ENCODE measurements around the gene ISY1. TPM values are rescaled to one million over a fixed set of nuclear protein-coding genes. Genes with fewer than 3 reads are reported as not detected.

Gene ISY1
- total RNA-seq, 2 experiments from 2014 or later, result 28.2 to 28.5 TPM

GRCh38 chr3:129204473-129204872, 43.6 kb upstream of the ISY1 start:
- no peaks in the 10 kb centered on the region for H3K27me3 ChIP-seq (ENCODE audit: control insufficient read depth in 1 of 2, insufficient read depth in 2 of 2, low read length in 2 of 2)
- H3K27me3 Mint-ChIP-seq, result no peaks in the 10 kb centered on the region
- H3K27ac Mint-ChIP-seq, result no peak overlapping the region
- H3K36me3 ChIP-seq (ENCODE audit: insufficient read depth, low read length), result no peaks in the 10 kb centered on the region
- no peak overlapping the region for H3K4me3 Mint-ChIP-seq
- H3K4me1 ChIP-seq (ENCODE audit: insufficient read depth, low read length), result no peaks in the 10 kb centered on the region
- no peaks in the 10 kb centered on the region for H3K36me3 Mint-ChIP-seq (ENCODE audit: low read depth)
- H3K4me1 Mint-ChIP-seq (ENCODE audit: low read depth), result no peaks in the 10 kb centered on the region
- no peaks in the 10 kb centered on the region for H3K9me3 Mint-ChIP-seq
- intact Hi-C loops (cut with DNase I, micrococcal nuclease), result no loop called here
- no peak for ATAC-seq (ENCODE audit: poor library complexity)
- no peak overlapping the region for H3K27ac ChIP-seq (ENCODE audit: low read depth in 1 of 2, low read length in 2 of 2)
- no peak for TF ChIP-seq CTCF (IDR thresholded peaks at IDR 0.05)
- no peaks in the 10 kb centered on the region for H3K9me3 ChIP-seq (ENCODE audit: control insufficient read depth in 1 of 2, insufficient read depth in 1 of 2, low read length in 2 of 2)
- no peak overlapping the region for H3K4me3 ChIP-seq (ENCODE audit: low read length)
- POLR2A ChIA-PET, result no interaction called here
- DNase-seq, result no peak
- CTCF ChIA-PET, result no interaction called here

- H3K27me3 Mint-ChIP-seq, result no peaks in the 10 kb centered on the region
- POLR2A ChIA-PET, result no interaction called here
These were observed 38.5 kb upstream of the ISY1 start for GRCh38 chr3:129199366-129199765.

GRCh38 chr3:129197321-129197720, 36.5 kb upstream of the ISY1 start:
- ATAC-seq (ENCODE audit: poor library complexity) (no peak), DNase-seq (no peak)
- Histone ChIP-seq H3K9me3 (ENCODE audit: control insufficient read depth in 1 of 2, insufficient read depth in 1 of 2, low read length in 2 of 2) (no peaks in the 10 kb centered on the region), H3K27me3 (ENCODE audit: control insufficient read depth in 1 of 2, insufficient read depth in 2 of 2, low read length in 2 of 2) (no peaks in the 10 kb centered on the region), H3K36me3 (ENCODE audit: insufficient read depth, low read length) (no peaks in the 10 kb centered on the region), H3K4me3 (ENCODE audit: low read length) (no peak overlapping the region), H3K4me1 (ENCODE audit: insufficient read depth, low read length) (no peaks in the 10 kb centered on the region), H3K27ac (ENCODE audit: low read depth in 1 of 2, low read length in 2 of 2) (no peak overlapping the region)
- ChIA-PET POLR2A (no interaction called here), CTCF (interaction anchor here (1.7 kb wide), 1 partner anchor 48 kb away, joined by 4 read pairs; no protein-coding TSS in a partner anchor)
- Mint-ChIP-seq H3K4me3 (no peak overlapping the region), H3K4me1 (ENCODE audit: low read depth) (no peaks in the 10 kb centered on the region), H3K27me3 (no peaks in the 10 kb centered on the region), H3K9me3 (no peaks in the 10 kb centered on the region), H3K27ac (no peak overlapping the region), H3K36me3 (ENCODE audit: low read depth) (no peaks in the 10 kb centered on the region)
- no peak for TF ChIP-seq CTCF (IDR thresholded peaks at IDR 0.05)
- intact Hi-C loops (cut with DNase I, micrococcal nuclease), result no loop called here

More at GRCh38 chr3:129199366-129199765, 38.5 kb upstream of the ISY1 start:
- no peak overlapping the region for H3K4me3 ChIP-seq (ENCODE audit: low read length)
- H3K27me3 ChIP-seq (ENCODE audit: control insufficient read depth in 1 of 2, insufficient read depth in 2 of 2, low read length in 2 of 2), result no peaks in the 10 kb centered on the region
- H3K4me1 ChIP-seq (ENCODE audit: insufficient read depth, low read length), result no peaks in the 10 kb centered on the region
- no peak for TF ChIP-seq CTCF (IDR thresholded peaks at IDR 0.05)
- Mint-ChIP-seq H3K9me3 (no peaks in the 10 kb centered on the region), H3K4me3 (no peak overlapping the region), H3K4me1 (ENCODE audit: low read depth) (no peaks in the 10 kb centered on the region), H3K27ac (no peak overlapping the region), H3K36me3 (ENCODE audit: low read depth) (no peaks in the 10 kb centered on the region)
- no peak overlapping the region for H3K27ac ChIP-seq (ENCODE audit: low read depth in 1 of 2, low read length in 2 of 2)
- no peak for ATAC-seq (ENCODE audit: poor library complexity)
- intact Hi-C loops (cut with DNase I, micrococcal nuclease), result no loop called here
- H3K9me3 ChIP-seq (ENCODE audit: control insufficient read depth in 1 of 2, insufficient read depth in 1 of 2, low read length in 2 of 2), result no peaks in the 10 kb centered on the region
- DNase-seq, result no peak
- H3K36me3 ChIP-seq (ENCODE audit: insufficient read depth, low read length), result no peaks in the 10 kb centered on the region
- CTCF ChIA-PET, result no interaction called here
